ENCODE data around the gene UBE2S.

- TF ChIP-seq, protein P1, sequence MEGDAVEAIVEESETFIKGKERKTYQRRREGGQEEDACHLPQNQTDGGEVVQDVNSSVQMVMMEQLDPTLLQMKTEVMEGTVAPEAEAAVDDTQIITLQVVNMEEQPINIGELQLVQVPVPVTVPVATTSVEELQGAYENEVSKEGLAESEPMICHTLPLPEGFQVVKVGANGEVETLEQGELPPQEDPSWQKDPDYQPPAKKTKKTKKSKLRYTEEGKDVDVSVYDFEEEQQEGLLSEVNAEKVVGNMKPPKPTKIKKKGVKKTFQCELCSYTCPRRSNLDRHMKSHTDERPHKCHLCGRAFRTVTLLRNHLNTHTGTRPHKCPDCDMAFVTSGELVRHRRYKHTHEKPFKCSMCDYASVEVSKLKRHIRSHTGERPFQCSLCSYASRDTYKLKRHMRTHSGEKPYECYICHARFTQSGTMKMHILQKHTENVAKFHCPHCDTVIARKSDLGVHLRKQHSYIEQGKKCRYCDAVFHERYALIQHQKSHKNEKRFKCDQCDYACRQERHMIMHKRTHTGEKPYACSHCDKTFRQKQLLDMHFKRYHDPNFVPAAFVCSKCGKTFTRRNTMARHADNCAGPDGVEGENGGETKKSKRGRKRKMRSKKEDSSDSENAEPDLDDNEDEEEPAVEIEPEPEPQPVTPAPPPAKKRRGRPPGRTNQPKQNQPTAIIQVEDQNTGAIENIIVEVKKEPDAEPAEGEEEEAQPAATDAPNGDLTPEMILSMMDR (IDR thresholded peaks at IDR 0.05) = no peak
- no peak for TF ChIP-seq POLR2A (IDR thresholded peaks at IDR 0.05)
Measured at GRCh38 chr19:55451163-55451964, 43.8 kb upstream of the UBE2S start.
